HG03521 (cell line): ENCODE measurements around the gene AQP3.
"Not testable (repeated sequence)": the region's sequence is repeated elsewhere in the genome, so short reads cannot be mapped to it uniquely, and the experiment has no call there.

ENCODE experiments used
- ATAC-seq: cut with Tn5 transposase; IDR thresholded peaks from one replicate; pipeline ENCODE4 v1.9.1; 2021; ENCODE audit warnings: mild to moderate bottlenecking, moderate library complexity; ENCODE audit not compliant: unreplicated experiment

Gene AQP3

DNA sequence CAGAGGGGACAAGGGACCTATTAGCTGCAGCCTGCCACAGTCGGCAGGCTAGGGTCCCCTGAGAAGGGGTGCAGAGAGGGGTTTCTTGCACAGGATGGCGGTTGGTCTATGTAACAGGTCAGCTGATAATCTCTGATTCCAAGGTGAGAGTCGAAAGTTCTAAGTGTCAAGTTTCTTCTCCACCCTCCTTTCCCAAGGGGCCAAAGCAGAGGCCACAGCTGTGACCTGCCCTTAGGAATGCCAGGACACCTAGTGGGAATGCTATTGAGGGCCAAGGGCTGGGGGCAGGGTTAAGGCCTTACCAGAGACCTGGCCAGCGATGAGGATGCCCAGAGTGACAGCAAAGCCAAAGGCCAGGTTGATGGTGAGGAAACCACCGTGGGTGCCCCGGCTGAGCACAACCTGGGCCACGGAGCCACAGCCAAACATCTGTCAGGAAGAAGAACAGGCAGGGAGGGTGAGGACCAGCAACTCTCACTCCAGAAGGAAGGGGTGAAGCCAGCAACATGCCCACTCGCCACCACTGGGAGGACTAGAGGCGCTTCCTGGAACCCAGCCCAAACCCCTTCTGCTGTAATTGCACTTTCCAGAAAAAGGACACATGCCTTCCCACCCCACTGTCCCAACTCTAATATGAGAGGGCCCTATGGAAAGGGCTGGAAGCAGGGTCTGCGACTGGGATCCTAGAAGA, 3.8 kb downstream of the AQP3 start:
- no peak for ATAC-seq

DNA sequence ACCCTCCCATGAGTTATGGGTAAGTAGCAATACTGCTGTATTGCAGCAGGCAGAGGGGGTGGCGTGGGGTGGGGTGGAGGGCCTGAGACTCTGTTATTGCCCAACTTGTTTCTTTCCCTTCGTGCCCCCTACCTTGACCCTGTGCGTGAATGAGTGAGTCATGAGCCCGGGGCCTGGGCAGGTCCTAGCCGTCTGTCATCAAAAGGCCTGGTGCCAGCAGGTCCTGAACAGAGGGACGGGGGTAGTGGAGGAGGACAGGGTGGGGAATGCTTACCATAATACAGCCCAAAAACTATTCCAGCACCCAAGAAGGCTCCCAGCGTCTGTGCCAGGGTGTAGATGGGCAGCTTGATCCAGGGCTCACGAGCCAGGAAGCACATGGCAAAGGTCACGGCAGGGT, 4.3 kb downstream of the AQP3 start:
- no peak for ATAC-seq

DNA sequence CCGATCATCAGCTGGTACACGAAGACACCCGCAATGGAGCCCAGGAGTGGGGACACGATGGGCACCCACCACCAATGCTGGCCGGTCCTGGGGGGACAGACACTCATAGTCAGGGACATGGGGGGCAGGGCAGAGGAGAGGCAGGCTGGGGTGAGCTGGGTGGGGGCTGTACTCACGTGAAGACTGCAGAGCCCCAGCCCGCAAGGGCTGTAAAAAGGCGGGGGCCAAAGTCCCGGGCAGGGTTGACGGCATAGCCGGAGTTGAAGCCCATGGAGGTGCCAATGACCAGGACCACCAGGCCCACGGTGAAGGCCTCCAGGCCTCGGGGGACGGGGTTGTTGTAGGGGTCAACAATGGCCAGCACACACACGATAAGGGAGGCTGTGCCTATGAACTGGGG, 5.3 kb downstream of the AQP3 start:
- ATAC-seq = no peak

DNA sequence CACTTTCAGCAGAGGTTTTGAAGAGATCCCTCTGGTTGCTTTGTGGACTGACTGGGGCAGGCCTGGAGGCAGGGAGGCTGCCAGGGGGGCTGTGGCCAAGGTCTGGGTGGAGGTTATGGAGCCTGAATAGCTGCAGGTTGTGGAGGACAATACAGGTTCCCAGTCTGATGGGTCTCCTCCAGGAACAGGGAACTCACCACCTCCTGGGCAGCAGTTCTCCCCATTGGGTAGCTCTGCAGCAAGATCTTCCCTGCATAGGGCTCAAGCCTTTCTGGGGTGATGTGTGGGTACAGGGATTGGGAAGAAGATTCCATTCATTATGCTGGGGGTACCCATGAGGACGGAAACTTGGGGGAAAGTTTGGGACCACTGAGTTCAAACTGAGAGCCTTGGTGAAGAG, 6.8 kb downstream of the AQP3 start:
- no peak for ATAC-seq

DNA sequence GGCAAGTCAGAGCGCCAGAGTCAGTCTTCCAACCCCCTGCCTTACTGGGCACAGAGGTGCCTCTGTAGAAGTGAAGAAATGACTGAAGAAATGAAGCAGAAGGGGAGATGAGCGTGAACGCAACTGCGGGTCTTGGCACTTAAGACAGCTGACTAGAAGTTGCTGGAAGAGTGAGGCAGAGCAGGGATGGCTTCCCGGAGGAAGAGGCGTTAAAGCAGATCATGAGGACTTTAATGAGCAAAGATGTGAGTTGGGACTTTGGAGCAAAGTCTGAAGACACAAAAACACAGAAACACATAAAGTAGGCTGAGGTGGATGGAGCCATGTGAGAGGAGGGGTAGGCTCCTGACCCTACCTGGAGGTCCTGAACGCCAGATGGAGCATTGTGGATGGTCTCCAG, 7.2 kb downstream of the AQP3 start:
- ATAC-seq = no peak

DNA sequence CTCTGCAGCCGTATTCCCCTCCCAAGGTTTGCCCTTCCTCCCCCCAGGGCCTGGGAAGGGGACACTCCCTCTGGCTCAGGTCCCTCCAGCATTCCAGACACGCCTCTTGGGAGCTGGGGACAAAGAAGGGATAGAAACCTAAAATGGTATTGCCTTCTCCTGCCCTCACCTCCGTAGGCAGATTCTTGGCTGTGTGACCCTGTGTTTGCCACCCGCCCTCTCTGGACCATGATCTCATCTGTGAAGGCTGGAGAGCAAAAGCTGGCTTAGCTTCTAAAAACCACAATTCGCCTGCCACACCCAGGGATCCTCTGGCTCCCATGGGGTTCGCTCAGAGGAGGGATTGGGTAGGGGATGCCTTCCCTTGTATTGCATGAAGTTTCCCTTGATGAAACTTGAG, 7.7 kb downstream of the AQP3 start:
- no peak for ATAC-seq

DNA sequence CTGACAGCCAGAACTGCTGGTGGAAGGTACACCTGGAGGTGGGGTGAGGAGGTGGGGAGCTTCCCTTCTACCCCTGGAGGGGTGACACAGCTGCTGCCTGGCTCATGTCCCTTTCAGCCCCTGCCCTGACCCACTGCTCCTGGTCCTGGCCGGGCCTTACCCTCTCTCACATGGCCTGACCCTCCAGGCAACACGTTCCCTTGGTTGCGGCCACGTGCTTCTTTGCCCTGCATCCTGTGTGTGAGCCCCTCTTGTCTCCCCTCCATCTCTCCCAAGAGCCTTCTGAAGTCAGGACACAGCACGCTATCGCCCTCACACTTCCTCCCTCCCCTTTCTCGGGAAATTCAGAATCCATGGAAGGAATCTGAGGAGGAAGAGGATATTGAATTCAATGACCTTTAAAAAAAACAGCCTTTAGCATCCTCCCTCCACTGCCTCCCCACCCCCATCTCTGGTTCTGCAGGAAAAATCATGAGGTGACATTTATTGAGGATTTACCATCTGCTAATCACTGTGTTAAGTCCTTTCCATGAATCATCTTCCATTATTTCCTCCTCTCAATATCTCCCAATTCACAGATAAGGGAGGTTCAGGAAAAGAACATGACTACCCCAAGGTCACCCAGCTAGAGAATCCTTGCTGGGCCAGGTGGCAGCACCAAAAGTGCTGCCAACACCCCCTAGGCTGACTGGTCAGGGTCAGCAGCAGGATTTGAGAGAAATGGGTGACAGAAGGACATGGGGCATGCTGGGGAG, 8.3 kb downstream of the AQP3 start:
- no peak for ATAC-seq

DNA sequence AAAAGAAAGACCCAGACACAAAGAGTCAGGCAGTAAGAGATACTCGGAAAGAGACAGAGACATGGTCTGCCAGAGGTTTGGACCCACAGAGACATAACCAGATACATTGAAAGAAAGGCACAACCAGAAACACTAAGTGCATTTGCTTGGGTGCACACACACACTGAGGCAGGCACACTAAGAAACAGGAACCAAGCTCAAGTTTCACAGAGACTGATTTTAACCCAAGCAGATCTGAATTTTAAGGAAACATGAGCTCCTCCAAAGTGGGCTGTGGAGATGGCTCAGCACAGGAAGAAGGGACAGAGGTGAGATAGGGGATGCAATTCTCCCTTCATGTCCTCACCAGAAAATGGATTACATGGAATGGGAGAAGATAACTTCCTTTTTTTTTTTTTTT, 9.5 kb downstream of the AQP3 start:
- no peak for ATAC-seq

DNA sequence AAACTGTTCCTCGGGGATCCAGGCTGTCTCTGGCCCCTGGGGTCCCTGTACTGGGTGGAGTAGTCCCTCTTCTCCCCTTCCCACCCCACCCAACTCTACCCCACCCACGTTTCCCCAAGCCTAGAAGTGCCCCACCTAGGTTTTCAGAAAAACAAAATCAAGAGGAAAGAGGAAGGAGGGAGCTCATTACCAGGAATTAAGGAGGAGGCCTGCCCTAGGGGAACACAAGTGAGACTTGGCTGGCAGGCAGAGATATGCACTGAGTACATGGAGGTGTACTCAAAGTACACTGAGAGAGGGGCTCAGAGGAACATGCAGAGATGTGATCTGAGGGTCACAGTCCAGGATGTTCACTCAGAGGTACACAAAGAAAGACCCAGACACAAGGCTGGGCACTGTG, 10.2 kb downstream of the AQP3 start:
- no peak for ATAC-seq

DNA sequence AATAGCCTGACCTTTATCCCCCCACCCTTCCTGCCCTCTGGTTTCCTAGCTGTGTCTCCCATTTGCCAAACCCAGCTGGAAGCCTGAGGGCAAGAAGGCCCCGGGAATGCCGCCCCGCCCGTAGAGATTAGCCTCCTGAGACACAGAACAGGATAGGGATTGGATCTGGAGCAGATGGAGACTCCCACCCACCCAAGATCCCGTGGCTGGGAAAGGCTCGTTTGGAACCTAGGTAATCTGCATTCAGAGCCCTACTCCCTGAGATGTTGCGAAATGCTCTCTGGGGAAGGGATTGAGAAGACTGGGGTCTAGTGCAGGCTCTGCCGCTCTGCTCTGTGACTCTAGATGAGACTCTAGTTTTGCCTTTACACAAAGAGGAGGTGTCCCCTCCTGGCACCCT, 10.9 kb downstream of the AQP3 start:
- ATAC-seq = no peak

DNA sequence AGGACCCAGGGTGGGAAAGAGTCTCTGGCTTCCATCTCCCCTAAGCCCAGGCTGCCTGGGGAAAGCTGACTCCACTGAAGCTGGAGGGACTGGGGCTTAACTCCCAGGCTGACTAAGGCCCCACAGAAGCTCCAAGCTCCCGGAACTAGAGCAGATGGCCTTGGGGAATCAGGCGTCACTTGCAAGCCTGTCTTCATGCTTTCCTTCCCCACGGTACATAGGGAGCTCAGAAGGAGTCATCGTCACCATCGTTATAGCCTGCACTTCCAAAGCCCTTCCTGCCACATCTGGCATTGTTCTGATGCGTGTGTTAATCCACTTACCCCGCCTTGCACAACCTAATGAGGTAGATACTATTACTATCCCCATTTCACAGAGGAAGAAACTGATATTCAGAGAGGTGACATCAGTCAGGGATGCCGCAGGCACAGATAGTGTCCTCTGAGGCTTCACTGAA, 11.5 kb downstream of the AQP3 start:
- no peak for ATAC-seq

DNA sequence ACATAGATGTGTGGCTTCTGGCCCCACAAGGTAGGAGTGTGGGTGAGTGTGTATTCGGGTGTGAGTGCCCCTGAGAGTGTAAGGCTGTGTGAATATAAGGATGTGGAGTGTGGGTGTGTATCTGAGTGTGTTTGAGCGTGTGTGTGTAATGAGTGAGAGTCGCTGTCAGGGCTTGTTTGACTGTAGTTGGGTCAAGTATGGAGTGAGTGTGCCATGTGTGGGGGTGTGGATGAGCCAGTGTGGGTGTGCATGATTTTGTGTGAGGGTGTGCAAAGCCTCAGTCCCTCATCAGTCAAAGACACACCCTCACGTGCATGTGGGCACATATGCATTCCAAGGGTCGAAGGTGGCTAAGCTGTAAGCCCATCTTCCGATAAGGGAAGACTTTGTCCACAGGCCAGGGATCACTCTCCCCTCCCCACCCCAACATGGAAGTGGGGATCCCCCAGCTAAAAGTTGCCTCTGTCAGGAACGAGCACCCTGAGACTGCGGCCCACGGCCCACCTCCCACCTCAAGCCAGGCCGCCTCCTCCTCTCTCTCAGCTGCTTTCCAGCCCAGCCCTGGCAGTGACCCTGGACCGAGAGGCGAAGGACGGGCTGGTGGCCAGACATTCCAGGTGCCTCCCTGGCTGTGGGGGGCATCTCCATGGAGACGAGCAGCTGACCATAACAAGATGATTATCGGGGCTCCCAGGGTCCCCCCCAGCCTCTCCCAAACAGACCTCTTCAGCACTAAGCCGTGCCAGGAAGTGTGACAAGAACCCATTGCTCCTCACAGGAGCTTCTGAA, 12.9 kb downstream of the AQP3 start:
- ATAC-seq = no peak

DNA sequence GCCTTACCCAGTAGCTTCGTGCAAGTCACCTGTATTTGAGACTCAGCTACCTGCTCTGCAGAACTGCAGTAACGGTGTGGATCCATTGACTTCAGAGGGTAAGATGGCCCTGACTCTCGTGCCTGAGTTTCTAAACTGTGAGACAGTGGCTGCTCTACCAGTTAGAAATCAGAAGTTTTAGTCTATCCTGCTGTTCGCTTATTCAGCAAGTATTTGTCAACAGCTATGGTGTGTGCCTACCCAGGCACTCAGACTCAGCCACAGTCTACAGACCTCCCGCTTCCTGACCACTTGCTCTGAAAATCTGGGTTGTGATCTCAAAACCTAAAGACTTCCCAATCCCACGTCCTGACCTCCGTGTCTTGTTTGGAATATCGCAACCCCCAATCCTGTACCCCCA, 13.5 kb downstream of the AQP3 start:
- no peak for ATAC-seq

DNA sequence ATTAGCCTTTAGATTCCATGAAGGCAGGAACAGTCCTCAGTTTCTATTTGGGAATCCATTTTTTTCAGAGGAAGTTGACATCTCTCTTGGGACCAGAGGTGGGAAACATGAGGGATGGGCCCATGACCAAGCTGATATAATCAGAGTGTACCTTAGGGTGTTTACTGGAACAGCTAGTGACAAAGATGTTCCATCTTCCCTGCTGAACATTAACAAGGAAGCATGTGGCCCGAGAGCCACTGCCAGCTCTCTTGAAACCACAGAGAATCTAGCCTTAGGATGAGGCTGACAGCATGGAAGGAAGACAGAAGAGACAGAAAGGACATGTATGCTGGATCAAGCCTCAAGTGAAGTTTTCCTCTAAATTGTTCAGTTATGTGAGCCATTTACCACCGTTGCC, 16.0 kb downstream of the AQP3 start:
- no peak for ATAC-seq

DNA sequence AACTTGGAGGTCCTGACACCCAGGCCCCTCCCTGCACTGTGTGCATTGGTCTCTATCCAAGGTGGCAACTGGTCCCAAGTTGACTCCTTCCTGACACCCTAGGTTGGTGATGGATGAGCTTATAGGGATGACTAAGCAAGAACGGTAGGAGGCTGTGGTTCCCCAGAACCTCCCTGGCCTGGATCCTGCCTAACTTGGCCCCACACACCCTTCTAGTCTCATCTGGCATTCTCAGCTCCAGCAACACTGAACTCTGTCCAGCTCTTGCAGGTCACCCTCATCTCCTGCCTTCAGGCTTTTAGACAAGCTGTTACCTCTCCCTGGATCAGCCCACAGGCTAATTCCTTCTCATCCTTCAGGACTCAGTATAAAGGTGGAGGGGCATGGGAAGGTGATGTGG, 16.5 kb downstream of the AQP3 start:
- no peak for ATAC-seq

DNA sequence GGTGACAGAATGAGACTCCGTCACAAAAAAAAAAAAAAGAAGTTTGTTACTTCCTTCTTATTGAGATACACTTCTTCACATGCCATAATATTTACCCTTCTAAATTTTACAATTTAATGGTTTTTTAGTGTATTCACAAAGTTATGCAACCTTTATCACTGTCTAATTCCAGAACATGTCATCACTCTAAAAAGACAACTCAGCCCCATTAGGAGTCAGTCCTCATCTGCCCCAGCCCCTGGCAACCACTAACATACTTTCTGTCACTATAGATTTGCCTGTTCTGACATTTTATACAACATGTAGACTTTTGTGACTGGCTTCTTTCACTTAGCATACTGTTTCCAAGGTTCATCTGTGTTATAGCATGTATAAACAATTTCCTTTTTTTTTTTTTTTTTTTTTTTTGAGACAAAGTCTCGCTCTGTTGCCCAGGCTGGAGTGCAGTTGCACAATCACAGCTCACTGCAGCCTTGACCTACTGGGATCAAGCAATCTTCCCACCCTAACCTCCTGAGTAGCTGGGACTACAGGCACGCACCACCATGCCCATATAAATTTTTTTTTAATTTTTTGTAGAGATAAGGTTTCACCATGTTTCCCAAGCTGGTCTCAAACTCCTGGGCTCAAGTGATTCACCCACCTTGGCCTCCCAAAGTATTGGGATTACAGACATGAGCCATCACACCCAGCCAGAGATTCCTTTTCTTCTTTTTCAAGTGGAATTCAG, 18.0 kb downstream of the AQP3 start:
- ATAC-seq = no peak

DNA sequence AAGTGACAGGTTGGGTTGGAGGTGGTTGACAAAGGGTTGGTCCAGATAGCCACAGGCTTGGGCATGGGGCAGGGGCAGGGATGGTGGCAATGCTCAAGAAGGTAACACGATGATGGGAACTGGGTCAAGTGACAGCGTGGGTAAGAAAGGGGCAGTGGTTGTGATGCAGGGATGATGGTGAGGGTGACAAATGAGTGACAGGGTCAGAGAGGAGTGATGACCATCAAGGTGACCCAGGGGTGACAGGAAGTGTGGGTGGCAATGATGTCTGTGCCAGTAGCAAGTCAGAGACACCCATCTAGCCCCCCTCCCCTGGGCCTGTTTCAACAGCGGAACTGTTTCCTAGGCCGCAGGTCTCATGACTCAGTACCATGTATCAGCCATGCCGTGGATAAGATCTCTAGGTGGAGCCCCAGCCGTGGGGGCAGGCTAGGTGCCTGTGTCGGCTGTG, 20.5 kb downstream of the AQP3 start:
- no peak for ATAC-seq

DNA sequence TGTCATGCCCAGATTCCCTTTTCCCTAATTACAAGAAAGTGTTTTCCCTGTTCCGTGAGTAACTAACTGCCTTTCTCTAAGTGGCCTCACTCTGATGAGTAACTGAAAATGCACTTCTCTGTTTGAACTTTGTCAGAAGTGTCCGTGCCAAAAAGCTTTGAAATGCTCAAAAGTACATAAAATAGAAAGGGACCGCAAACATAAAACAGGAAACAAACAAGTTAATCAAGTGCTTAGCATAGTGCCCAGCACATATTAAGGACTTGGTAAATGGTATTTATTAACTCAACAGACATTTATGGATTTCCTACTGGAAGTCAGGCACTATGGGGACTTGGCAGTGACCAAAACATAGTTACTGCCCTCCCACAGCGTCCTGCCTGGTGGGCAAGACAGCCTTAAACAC, 22.3 kb downstream of the AQP3 start:
- ATAC-seq = no peak

DNA sequence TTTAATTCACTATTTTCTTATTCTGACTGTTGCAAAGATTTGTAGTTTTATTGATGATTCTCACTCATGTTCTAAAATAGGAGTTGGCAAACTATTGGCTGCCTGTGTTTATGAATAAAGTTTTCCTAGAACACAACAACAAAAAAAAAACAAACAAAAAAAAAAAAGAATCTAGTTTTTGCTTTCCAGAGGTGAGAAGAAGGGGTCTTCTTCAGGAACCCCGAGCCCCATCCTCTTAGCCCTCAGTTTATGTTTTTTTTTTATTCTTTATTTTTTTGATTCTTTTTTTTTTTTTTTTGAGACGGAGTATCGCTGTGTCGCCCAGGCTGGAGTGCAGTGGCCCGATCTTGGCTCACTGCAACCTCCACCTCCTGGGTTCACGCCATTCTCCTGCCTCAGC, 22.9 kb downstream of the AQP3 start:
- ATAC-seq = not testable (repeated sequence)

DNA sequence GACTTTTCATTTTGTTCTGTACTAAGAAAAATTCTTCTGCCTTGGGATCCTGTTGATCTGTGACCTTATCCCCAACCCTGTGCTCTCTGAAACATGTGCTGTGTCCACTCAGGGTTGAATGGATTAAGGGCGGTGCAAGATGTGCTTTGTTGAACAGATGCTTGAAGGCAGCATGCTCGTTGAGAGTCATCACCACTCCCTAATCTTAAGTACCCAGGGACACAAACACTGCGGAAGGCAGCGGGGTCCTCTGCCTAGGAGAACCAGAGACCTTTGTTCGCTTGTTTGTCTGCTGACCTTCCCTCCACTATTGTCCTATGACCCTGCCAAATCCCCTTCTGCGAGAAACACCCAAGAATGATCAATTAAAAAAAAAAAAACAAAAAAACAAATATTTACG, 23.4 kb downstream of the AQP3 start:
- ATAC-seq = not testable (repeated sequence)

DNA sequence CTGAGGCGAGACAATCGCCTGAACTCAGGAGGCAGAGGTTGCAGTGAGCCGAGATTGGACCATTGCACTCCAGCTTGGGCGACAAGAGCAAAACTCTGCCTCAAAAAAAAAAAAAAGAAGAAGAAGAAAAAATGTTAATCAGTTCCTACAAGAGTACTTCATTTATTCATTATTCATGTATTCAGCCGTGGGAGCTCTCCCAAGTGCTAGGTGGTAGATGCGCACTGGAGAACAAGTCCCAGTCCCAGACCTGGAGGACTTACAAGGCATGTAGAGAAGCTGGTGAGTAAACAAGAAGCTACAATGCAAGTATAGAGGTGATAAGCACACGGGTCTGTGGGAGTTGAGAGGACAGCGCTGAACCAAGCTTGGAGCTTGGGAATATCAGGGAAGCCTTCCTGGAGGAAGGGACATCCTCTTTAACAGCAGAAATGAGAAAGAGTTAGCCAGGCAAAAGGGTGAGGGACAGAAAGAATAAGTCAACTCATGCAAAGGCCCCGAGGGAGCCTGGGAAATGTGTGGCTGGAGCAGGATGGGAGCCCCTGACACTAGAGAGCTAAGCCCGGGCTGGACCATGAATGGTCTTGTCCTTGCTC, 27.6 kb downstream of the AQP3 start:
- ATAC-seq = no peak
